Measurements from ENCODE around the gene CLEC16A. TPM values are rescaled to one million over a fixed set of nuclear protein-coding genes. Genes with fewer than 3 reads are reported as not detected.

Gene CLEC16A
- total and polyA plus RNA-seq, 9 of the 15 experiments (the other 6 are each of a cell fraction or from before 2014, with no cell fraction given), result 1.00 to 22.3 (median 10.0) TPM

GRCh38 chr16:11140466-11140865, 196.1 kb downstream of the CLEC16A start:
- BruUV-seq (replicated peaks), result no TSS peak
- peaks cover 8% of the 10 kb centered on the region; the same call in 1 of the 3 replicates for H3K36me3 ChIP-seq (ENCODE audit: control insufficient read depth, insufficient read depth, low read length)
- no peak overlapping the region for H2AFZ ChIP-seq (ENCODE audit: low read depth, low read length)
- no peaks in the 10 kb centered on the region for H4K20me1 ChIP-seq (replicated peaks; ENCODE audit: control insufficient read depth, insufficient read depth, low read length)
- H3K4me2 ChIP-seq (ENCODE audit: insufficient read depth, low read length), result no peak overlapping the region
- WGBS (ENCODE audit: insufficient coverage, low coverage, missing lambda C conversion rate), result 81% methylated on average over 4 of the region's 4 CpGs
- POLR2A ChIA-PET, result interaction anchor here (0.6 to 0.7 kb wide), 2 partner anchors 19 to 225 kb away, joined by 3 read pairs; no protein-coding TSS in a partner anchor
- ATAC-seq, result no peak
- H3K9me1 ChIP-seq (ENCODE audit: control insufficient read depth, insufficient read depth, low read length), result no peaks in the 10 kb centered on the region
- no peak for DNase-seq (ENCODE audit: extremely low read depth in 1 of 4, low spot score in 3 of 4)
- in situ Hi-C loops (cut with MboI), result no loop called here
- no peak overlapping the region for H3K27ac ChIP-seq (ENCODE audit: extremely low read depth, low read depth, low read length)
- H3K4me1 ChIP-seq (replicated peaks in 1 of 2; ENCODE audit: control insufficient read depth in 2 of 2, insufficient read depth in 2 of 2, low read length in 2 of 2), result peaks cover 0 to 22% of the 10 kb centered on the region in 2 experiments; a peak in 2 of 5 replicates
- intact Hi-C loops (cut with micrococcal nuclease), result no loop called here
- H3K9me3 ChIP-seq (replicated peaks; ENCODE audit: control insufficient read depth, insufficient read depth, low read depth, low read length), result no peaks in the 10 kb centered on the region
- H3K4me3 ChIP-seq, result no peak overlapping the region
- no peak overlapping the region for H3K9ac ChIP-seq (ENCODE audit: insufficient read depth in 1 of 2, low read depth in 2 of 2, low read length in 2 of 2)
- no peak for FAIRE-seq
- no peaks in the 10 kb centered on the region for H3K27me3 ChIP-seq (ENCODE audit: control insufficient read depth in 2 of 2, insufficient read depth in 2 of 2, low read length in 2 of 2)
- TF ChIP-seq ZC3H11A (IDR thresholded peaks at IDR 0.05; ENCODE audit: low read depth, low read length), result no peak
- TF ChIP-seq ZNF699 (CRISPR knock-in tag; IDR thresholded peaks at IDR 0.05; ENCODE audit: insufficient replicate concordance), result no peak
- TF ChIP-seq BACH1 (tag; IDR thresholded peaks at IDR 0.05), result no peak
- no peak for TF ChIP-seq TAF9B (IDR thresholded peaks at IDR 0.05; ENCODE audit: partially characterized antibody)
- no peaks in the 10 kb centered on the region for H3K79me2 ChIP-seq (ENCODE audit: control insufficient read depth, insufficient read depth, low read length)
- CTCF ChIA-PET (ENCODE audit: low intra/inter-chr PET ratio), result no interaction called here

- in situ Hi-C loops (cut with MboI) (no loop called here), intact Hi-C loops (cut with micrococcal nuclease) (no loop called here)
- no peak for ATAC-seq
- Histone ChIP-seq H3K4me1 (replicated peaks in 1 of 2; ENCODE audit: control insufficient read depth in 2 of 2, insufficient read depth in 2 of 2, low read length in 2 of 2) (peaks cover 0 to 20% of the 10 kb centered on the region in 2 experiments; a peak in 2 of 5 replicates), H3K9me1 (ENCODE audit: control insufficient read depth, insufficient read depth, low read length) (no peaks in the 10 kb centered on the region), H3K27ac (ENCODE audit: extremely low read depth, low read depth, low read length) (no peak overlapping the region), H3K79me2 (ENCODE audit: control insufficient read depth, insufficient read depth, low read length) (no peaks in the 10 kb centered on the region), H3K9ac (ENCODE audit: insufficient read depth in 1 of 2, low read depth in 2 of 2, low read length in 2 of 2) (peak overlapping the region in 1 of 2 experiments; percentile 11; a peak in 1 of 4 replicates), H4K20me1 (replicated peaks; ENCODE audit: control insufficient read depth, insufficient read depth, low read length) (no peaks in the 10 kb centered on the region), H3K9me3 (replicated peaks; ENCODE audit: control insufficient read depth, insufficient read depth, low read depth, low read length) (no peaks in the 10 kb centered on the region), H3K36me3 (ENCODE audit: control insufficient read depth, insufficient read depth, low read length) (peaks cover 5% of the 10 kb centered on the region; the same call in 1 of the 3 replicates), H3K27me3 (ENCODE audit: control insufficient read depth in 2 of 2, insufficient read depth in 2 of 2, low read length in 2 of 2) (no peaks in the 10 kb centered on the region), H2AFZ (ENCODE audit: low read depth, low read length) (no peak overlapping the region), H3K4me2 (ENCODE audit: insufficient read depth, low read length) (no peak overlapping the region), H3K4me3 (no peak overlapping the region)
- ChIA-PET POLR2A (interaction anchor here (0.6 to 0.7 kb wide), 2 partner anchors 20 to 225 kb away, joined by 3 read pairs; no protein-coding TSS in a partner anchor), CTCF (ENCODE audit: low intra/inter-chr PET ratio) (no interaction called here)
- BruUV-seq (replicated peaks), result no TSS peak
- FAIRE-seq, result no peak
- WGBS (ENCODE audit: insufficient coverage, low coverage, missing lambda C conversion rate), result 78% methylated on average over 5 of the region's 5 CpGs
- no peak for DNase-seq (ENCODE audit: extremely low read depth in 1 of 4, low spot score in 3 of 4)
- no peak for TF ChIP-seq ZNF140 (CRISPR knock-in tag; IDR thresholded peaks at IDR 0.05)
- no peak for TF ChIP-seq ATF3 (IDR thresholded peaks at IDR 0.05)
- TF ChIP-seq ATF3 (CRISPR knock-in tag; conservative IDR thresholded peaks at IDR 0.05), result no peak
- TF ChIP-seq NR4A1 (CRISPR knock-in tag; IDR thresholded peaks at IDR 0.05), result no peak
- TF ChIP-seq NR4A1 (tag; IDR thresholded peaks at IDR 0.05), result no peak
- no peak for TF ChIP-seq CHD4 (IDR thresholded peaks at IDR 0.05; ENCODE audit: insufficient read depth, insufficient replicate concordance, low read depth, low read length, poor library complexity, severe bottlenecking)
- TF ChIP-seq MECOM (CRISPR knock-in tag; IDR thresholded peaks at IDR 0.05), result no peak
- no peak for TF ChIP-seq STAT5A (IDR thresholded peaks at IDR 0.05; ENCODE audit: borderline replicate concordance, low read length)
- no peak for TF ChIP-seq TBP (optimal IDR thresholded peaks at IDR 0.05; ENCODE audit: low read depth, low read length)
- TF ChIP-seq HDAC3 (IDR thresholded peaks at IDR 0.05; ENCODE audit: borderline replicate concordance, partially characterized antibody), result no peak
- no peak for TF ChIP-seq POLR3G (IDR thresholded peaks at IDR 0.05; ENCODE audit: extremely low read depth, insufficient read length, insufficient replicate concordance)
- no peak for TF ChIP-seq ZZZ3 (IDR thresholded peaks at IDR 0.05)
Observed at GRCh38 chr16:11140867-11141266, 196.5 kb downstream of the CLEC16A start.

Data from K562 (cell line).